DMS153 treated with DMSO at 0.1 percent for 48 hours (cell line): Measurements from ENCODE around the gene CELSR1.
"Not testable (repeated sequence)": the region's sequence is repeated elsewhere in the genome, so short reads cannot be mapped to it uniquely, and the experiment has no call there.

ENCODE experiments used
- DNase-seq: peaks from one replicate; lab custom pipeline; 2025; ENCODE audit not compliant: unreplicated experiment; lab: John Stamatoyannopoulos, UW

Gene CELSR1

DNA sequence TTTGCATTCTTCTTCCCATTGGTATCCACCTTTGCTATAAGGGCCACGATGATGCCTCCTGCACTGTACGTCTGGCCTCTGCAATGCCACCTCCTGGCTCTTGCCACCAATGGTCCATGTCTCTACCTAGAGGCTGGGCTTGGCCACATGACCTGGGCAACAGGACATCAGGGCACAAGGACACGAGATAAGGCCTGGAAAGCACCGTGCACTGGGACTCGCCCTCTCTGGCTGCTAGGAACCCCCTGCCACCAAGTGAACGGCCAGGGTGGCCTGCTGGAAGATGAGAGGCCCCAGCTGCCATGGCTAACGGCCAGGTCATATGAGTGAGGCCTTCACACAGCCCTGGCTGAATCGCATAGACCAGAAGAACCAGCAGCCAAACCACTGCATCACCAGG, 114.5 kb downstream of the CELSR1 start:
- no peak for DNase-seq

DNA sequence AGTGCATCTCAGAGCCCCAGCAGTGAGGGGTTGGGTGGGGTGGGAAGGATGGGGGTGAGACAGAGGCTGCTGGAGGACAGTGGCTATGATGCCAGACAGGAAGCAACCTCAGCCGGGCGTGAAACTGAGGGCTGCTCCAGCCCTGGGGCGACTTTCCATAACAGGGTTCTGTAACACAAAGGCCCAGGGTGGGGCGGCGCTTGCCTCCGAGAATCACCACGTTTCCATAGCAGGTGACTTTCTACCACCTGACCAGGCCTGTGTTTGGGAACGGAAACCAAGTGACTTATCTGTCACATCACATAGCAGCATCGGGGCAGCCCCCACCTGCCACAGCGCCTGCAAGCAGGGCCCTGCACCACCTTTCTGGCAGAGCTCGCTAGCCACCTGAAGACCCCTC, 116.2 kb downstream of the CELSR1 start:
- no peak for DNase-seq

DNA sequence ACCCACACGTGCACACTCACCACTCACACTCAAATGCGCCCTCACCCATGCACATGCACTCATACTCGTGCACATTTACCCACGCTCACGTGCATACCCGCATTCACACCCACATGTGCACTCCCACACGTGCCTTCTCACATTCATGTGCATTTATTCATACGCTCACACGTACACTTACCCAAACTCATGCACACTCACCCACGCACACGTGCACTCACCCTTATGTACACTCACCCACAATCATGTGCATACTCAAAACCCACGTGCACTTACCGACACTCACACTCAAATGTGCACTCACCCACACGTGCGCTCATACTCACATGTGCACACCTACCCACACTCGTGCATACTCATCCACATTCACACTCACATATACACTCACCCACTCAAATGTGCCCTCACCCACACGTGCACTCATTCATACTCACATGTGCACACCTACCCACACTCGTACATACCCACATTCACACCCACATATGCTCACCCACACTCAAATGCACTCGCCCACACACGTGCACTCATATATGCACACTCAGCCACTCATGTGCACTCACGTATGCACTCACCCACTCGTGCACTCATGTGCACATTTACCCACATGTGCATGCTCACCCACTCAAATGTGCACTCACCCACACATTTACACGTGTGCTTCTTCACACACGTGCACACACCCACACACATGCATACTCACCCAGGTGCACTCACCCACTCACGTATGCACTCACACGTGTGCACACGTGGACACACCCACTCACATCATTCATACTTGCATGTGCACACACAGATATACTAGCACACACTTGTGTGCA, 117.5 kb downstream of the CELSR1 start:
- no peak for DNase-seq

DNA sequence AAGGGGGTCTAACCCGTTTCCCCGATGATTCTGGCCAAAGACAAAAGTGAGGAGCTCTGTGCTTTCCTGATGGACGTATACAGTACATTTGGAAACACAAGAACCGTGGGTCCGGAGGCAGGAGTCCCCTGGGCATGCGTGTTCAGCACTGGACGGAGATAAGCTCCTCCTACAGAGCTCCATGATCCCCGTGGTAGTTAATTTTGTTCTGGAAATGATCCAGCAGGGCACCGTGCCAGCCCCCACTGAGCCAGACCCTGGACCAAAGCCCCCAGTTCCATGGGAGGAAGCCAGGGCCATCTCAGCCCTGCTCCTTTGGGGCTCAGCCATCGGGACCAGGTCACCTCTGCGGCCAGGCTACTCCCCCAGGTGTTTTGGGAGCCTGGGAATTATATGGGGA, 118.6 kb downstream of the CELSR1 start:
- no peak for DNase-seq

DNA sequence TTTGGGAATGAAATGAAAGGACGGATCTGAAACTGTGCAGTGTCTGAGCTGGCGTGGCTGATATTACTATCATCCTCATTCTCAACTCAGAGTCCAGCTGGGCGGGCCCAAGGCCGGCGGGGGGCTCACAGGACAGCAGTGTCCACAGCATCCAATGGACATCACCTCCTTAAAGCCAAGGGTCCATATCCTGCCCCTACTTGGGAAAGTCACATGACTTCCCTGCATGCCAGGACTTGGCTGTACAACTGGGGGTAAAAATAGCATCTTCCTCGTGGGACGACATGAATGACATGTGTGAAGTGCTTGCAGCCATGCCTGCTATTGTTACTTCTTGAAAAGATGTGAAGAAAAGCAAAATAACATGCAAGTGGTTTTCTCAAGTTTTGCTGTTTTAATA, 119.7 kb downstream of the CELSR1 start:
- DNase-seq: no peak

DNA sequence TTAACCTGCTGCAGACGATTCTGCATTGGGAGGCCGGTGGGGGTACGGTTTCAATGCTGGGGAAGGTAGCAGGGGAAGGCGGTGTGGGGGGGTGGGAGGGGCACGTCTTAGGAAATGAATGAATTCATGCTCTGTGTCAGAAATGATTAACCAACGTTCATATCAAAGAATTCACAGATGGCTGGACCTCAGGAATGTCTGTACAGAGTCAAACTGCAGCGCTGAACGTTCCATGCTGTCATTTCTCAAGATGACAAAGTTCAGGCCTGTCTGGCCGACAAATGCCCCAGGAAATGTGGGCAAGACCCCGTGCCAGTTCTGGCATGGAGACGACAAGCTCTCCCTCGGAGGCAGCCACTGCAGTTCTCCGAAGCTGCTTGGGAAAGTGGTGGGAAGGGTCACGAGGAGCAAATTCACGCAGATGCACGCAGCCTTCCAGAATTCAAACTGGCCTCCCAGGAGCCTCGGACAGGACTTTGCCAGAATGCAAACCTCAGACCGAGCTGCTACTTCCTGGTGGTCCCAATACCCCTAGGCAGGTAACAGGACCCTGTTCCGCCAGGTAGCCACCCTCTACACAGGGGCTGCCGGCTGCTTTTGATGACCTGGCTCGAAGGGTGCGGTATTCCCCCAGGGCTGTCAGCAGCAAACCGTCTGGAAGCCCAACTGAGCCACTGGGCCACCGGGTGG, 120.4 kb downstream of the CELSR1 start:
- no peak for DNase-seq

DNA sequence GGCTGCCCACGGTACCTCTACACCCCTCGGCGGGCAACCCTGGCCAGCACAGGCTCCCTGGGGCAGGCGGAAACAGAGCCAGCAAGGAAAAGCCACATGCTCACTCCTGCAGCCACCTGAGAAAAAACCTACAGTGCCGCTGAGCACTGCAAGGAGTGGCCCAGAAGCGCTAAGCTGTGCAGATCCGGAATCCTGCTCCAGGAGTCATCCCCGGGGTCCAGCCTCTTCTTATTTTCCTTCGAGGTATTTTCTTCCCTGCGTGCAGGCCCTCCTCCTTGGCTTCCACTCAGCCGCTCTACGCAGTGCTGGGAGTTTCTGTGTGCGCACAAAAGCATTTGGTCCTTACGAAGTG, 120.9 kb downstream of the CELSR1 start:
- DNase-seq: no peak

DNA sequence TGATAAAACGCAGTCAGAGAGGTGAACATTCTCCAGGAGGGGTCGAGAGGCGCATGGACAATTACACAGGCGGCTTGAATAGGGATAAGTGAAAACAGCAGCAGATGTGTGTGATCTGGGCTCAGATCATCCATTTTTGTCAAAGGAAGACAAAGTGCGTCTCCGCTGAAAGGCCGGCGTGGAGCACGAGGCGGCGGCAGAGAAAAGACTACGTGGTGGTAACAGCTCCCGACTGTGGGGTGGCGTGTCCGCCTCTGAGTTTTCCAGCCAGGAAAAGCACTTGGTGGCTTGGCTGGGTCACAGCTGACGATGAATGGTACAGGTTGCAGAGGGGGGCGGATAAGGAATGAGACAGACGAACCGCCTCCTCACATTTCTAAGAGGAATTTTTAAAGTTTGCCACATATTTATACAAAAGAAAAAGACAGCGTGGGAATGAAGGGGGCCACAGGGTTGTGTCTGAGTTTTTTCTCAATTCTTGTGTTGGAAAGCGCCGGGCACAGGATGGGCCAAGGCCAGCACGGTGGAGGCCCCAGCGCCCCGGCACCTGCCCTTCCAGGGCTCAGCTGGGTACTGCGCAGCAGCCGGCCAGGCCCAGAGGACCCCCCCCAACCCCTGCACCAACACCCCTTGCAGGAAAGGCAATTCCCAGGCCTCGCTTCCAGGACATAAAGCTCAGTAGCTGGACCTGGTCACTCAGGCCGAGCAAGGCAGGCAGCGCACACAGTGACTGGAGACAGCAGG, 121.5 kb downstream of the CELSR1 start:
- no peak for DNase-seq

DNA sequence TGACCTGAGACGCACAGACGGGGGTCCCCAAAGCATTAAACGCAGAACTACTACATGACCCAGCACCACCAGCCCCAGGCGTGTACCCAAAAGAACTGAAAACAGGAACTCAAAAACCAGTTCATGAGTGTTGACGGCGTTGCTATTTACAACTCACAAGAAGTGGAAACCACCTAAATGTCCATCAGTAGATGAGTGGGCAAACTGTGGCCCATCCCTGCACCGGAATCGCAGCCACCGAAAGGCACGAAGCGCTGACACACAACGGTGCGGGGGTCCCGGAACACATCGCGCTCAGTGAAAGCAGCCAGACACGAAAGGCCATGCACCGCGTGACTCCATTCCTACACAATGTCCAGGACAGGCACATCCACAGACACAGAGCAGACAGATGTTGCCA, 122.7 kb downstream of the CELSR1 start:
- DNase-seq: no peak

DNA sequence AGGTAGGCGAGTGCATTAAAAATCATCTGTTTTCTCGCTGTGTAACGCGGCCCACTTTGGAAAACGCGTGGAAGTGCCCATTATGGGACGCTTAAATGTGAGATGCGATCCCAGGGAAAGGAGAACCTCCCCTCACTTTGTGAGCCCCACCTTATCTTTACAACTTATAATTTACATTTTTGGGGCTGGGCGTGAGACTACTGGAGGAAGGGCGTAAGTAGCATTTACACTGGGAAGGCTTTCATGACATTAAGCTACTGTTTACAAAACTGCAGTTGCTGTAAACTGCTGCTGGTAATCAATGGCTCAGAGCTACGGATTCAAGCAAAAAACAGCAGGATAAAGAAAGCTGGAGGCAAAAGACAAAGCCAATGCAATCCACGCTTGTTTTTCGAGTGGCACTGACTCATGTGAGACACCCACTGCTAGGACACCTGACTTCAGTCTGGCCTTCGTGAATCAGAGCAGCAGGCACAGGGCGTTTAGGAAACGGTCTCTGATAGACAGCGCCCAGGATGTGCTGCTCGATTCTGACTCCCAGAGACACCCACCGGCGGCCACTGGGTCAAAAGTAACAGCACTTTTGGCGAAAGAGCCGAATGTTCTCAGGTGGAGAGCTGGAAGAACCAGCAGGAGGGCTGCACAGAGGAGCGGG, 123.6 kb downstream of the CELSR1 start:
- no peak for DNase-seq

DNA sequence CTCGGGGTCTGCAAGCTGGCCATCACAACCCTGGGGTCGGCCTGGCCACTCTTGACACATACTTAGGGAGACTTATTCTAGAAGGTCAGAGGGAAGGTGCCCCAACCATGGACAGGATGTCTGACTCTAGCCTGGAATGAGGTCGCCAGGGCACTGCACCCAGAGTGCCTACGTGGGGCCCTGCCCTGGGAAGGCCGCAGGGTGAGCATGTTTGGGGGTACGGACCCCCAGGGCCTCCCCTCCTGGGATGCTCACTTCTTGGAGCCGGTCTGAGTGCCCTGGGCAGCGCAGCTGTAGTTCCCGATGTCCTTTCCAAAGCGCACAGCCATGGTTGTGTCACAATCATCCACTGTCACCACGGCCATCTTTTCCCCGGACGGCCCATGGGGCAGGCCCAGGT, 126.1 kb downstream of the CELSR1 start:
- no peak for DNase-seq

DNA sequence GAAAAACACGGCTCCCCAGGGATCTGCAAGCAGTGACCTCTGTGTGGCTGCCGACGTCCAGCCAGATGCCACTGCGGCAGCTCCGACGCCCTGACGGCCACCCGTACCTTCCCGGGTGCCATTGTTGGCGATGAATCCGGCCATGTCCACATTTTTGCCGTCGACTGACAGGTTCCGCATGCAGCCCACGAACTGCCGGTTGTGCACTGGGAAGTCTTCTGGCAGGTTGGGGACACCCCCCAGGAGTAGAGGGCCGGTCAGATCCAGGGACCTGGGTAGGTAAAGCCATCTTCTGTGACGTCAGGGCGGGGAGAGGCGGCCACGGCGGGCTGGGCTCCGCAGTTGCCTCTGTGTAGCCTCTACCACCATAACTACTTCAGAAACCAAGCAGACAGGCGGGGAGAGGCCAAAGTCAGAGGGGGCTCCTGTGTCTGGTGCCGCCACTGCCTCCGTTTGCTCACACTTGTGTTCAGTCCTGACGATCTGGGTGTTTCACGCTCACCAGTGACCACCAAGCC, 127.1 kb downstream of the CELSR1 start:
- DNase-seq: no peak

DNA sequence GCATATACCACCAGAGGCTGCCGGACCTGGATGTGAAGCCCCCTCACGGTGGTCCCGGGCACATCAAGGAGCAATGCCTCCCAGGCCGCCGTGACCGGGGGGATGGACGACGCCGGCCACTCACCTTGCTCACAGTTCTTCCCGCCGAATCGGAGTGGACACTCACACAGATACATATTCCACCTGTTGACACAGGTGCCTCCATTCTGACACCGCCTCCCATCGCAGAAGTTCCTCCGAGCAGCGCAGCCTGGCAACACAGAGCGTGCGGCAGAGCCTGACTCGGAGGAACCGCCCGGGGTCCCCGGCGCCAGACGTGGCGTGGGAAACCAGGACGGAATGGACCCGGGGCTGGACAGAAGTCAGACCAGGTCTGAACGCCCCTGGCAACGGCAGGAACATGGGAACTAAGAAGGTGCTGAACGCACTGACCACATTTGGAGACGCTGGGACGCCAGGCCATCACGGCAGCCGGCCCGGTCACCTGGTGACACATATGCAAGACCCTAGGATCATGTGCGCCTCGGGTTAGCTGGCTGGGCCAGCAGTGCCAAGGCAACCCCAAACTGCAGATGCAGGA, 127.7 kb downstream of the CELSR1 start:
- no peak for DNase-seq

DNA sequence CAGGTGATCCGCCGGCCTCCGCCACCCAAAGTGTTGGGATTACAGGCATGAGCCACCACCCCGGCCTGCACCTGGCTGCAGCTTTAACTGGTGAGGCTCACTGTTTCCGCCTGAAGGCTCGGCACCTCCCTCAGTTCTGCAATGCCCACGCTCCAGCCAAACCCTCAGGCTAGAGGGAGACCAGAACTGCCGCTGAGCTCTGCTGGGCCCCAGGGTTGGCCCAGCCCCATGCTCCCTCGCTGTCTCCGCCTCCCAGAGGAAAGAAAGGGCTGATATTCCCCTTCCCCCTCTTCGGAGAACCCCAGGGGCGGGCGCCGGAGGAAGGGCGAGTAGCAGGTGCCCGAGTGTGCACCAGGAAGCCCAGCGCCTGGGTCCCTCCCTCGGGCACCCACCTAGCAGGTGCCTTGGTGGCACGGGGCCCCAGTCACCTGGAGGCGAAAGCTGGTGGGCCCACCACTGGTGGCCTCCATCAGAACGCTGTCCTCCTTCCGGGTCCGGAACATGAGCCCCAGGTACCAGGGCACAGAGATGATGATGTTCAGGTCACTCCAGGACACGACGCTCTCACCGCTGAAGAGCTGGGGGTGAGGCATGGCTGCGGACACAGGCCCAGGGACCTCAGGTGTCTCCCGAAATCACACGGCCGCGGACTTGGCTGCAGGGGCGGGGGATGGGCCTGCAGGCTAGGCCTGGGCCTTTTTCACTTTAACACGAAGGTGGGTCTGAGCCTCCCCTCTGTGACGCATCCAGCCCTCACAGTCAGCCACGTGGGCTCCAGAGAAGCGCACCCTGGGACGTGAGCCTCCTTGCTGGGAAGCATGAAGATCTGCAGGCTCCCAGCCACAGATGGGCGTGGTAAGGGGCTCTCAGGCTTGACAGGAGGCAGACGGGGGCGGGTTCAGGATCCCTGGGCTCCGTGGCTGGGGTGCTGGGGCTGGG, 128.6 kb downstream of the CELSR1 start:
- DNase-seq: no peak

DNA sequence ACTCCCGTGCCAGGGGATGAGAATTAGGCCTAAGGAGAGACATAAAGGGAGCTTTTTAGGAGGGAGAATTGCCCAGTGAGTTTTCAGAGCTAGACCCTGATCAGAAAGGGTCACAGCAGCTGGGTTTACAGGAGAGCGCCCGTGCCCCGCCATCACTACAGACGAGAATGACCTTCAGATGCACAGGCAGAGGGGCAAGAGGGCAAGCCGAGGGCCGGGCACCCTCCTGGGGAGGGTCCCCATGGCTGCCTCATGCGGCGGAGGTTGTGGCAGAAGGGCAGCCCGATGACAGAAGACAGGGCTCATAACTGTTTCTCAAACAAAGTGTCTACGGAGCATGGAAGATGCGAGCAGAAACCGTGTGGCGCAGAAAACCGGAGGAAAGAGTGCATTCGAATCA, 129.7 kb downstream of the CELSR1 start:
- DNase-seq: no peak

DNA sequence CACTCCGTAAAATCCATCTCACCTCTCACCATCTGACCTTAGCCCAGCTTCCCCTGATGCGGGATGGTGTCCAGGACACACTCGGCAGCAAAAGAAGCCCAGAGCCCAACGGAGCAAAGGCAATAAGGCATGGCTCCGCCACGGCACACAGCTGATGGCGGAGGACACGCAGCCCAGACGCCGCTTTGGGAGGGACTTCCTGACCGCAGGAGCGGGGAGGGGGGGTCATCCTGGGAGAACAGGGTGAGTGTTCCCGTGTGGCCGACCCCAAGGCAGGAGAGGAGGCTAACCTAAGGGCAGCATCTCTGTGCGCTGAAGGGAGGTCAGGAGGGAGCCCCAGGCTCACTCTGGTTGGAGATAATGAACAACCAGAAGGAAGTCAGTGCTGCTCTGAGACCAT, 130.6 kb downstream of the CELSR1 start:
- DNase-seq: no peak

DNA sequence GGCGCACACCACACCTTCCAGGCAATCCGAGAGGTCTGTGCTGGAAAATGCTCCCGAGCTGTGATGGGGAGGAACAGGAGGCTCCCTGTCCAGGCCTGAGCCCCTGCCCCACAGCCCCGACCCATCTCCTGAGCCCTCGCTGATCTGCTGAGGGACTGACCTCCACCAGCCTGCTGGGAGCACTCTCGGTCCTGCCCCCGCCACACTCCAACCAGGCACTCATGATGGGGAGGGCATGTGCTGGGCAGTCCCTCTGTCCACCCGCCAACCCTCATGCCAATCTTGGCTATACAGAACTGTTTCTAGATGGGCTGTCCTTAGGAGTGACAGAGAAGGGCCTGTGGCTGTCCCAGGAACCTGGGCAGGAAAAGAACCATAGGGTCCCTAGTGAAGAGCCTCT, 131.1 kb downstream of the CELSR1 start:
- DNase-seq: no peak

DNA sequence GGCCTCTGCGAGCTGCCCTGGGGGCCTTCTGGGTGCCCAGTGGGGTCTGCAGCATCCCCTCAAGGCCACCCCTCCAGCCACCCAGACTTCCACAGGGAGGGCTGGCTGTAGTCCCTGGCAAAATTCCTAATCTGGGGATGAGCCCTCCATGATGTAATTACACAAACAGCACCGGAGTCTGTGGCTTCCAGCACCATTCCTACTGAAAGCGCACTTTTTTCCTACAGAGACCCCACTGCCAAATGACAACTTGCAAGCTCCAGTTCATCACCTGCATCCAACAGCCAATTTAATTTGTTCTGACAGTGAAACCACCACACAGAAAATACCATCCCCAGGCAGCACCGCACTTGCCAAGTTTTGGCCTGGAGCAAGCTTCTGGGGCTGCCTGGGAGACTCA, 131.5 kb downstream of the CELSR1 start:
- DNase-seq: no peak

DNA sequence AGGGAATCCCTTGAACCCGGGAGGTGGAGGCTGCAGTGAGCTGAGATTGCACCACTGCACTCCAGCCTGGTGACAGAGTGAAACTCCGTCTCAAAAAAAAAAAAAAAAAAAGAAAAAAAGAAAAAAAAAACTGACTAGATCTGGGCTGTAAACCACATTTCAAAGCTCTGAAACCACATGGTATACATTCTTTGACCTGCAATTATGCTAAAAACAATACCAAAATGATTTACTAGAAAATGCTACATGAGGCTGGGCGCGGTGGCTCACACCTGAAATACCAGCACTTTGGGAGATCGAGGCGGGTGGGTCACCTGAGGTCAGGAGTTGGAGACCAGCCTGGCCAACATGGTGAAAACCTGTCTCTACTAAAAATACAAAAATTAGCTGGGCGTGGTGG, 133.5 kb downstream of the CELSR1 start:
- not testable (repeated sequence) for DNase-seq

DNA sequence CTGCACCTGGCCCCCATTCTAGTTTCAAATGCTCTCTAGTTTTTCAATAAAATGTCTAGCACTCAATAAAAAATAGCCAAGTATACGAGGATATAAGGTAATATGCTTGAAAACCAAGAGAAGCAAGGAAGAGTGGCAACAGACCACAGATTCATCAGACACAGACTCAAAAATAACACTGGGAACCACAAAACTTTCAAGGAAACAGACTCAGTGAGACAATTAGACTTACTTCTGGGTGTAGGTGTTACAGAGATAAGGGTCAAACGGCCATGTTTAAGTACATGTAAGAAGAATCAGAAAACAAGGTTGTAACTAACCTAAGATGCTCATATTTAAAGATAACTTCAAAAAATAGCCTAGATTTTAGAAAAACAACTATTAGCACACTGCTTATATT, 134.9 kb downstream of the CELSR1 start:
- no peak for DNase-seq
